CD4-positive, alpha-beta T cell treated with Interleukin-4 for 1 hour (primary cell): Measurements from ENCODE around the gene DENR.
"Not testable (repeated sequence)": the region's sequence is repeated elsewhere in the genome, so short reads cannot be mapped to it uniquely, and the experiment has no call there.

Source experiments
- DNase-seq, 2 donors: peaks; one replicate each; pipeline ENCODE4 v3.0.0-alpha.2; 2020 to 2022

Gene DENR

GRCh38 chr12:122743895-122744525 is 8.6 kb upstream of the DENR start:
- peak in 1 of 2 donors; percentile 74 for DNase-seq

- DNase-seq: no peak
These were observed 5.1 kb upstream of the DENR start for GRCh38 chr12:122747224-122748135.

GRCh38 chr12:122749569-122750332 is 2.9 kb upstream of the DENR start:
- DNase-seq: no peak

GRCh38 chr12:122750781-122751515 is 1.7 kb upstream of the DENR start:
- not testable (repeated sequence) for DNase-seq

- no peak for DNase-seq
These were observed 661 bp downstream of the DENR start for GRCh38 chr12:122753319-122753650.

GRCh38 chr12:122754790-122755189 is 2.2 kb downstream of the DENR start:
- DNase-seq: no peak

GRCh38 chr12:122757568-122757967 is 4.9 kb downstream of the DENR start:
- DNase-seq: no peak

- DNase-seq: no peak
These were observed 32.9 kb downstream of the DENR start for GRCh38 chr12:122785503-122785902.

GRCh38 chr12:122788387-122788786 is 35.8 kb downstream of the DENR start:
- no peak for DNase-seq

GRCh38 chr12:122789637-122790036 is 37.0 kb downstream of the DENR start:
- DNase-seq: no peak

- no peak for DNase-seq
These were observed 37.9 kb downstream of the DENR start for GRCh38 chr12:122790393-122791075.

- peak; percentile 15 to 70 for DNase-seq
These were observed 41.1 kb downstream of the DENR start for GRCh38 chr12:122793685-122794106.

GRCh38 chr12:122795807-122796206 is 43.2 kb downstream of the DENR start:
- DNase-seq: no peak

GRCh38 chr12:122799641-122800243 is 47.1 kb downstream of the DENR start:
- no peak for DNase-seq

- no peak for DNase-seq
These were observed 51.3 kb downstream of the DENR start for GRCh38 chr12:122803937-122804336.

- DNase-seq: not testable (repeated sequence)
These were observed 52.3 kb downstream of the DENR start for GRCh38 chr12:122804957-122805356.

- no peak for DNase-seq
These were observed 55.0 kb downstream of the DENR start for GRCh38 chr12:122807651-122808050.

- no peak for DNase-seq
These were observed 59.2 kb downstream of the DENR start for GRCh38 chr12:122811777-122812176.

- peak in 1 of 2 donors; percentile 58 for DNase-seq
These were observed 60.7 kb downstream of the DENR start for GRCh38 chr12:122813310-122813713.

GRCh38 chr12:122819209-122819785 is 66.7 kb downstream of the DENR start:
- DNase-seq: no peak

GRCh38 chr12:122820138-122820537 is 67.5 kb downstream of the DENR start:
- DNase-seq: no peak
